ACHN (cell line): ENCODE data around the gene CALCOCO1.

Experiments used
- DNase-seq: peaks from one replicate; pipeline ENCODE4 v3.0.0-alpha.2; 2015
- in situ Hi-C: cut with HindIII; loops from 2 replicates; pipeline ENCODE4 v1.10.0; 2017; ENCODE audit warnings: low sequenced_read_pairs, low pct_ligation_motif_present, low pct_unique_long_range_greater_than_20kb

CALCOCO1 gene

GRCh38 chr12:53754633-53755264 is 27.5 kb upstream of the CALCOCO1 start:
- DNase-seq = no peak
- in situ Hi-C loops = no loop called here

GRCh38 chr12:53754188-53754585 is 26.9 kb upstream of the CALCOCO1 start:
- in situ Hi-C loops = no loop called here
- DNase-seq = no peak

GRCh38 chr12:53752621-53753020 is 25.4 kb upstream of the CALCOCO1 start:
- DNase-seq = no peak
- in situ Hi-C loops = no loop called here

GRCh38 chr12:53752192-53752601 is 24.9 kb upstream of the CALCOCO1 start:
- in situ Hi-C loops = no loop called here
- DNase-seq = no peak

- in situ Hi-C loops = no loop called here
- no peak for DNase-seq
Measured at GRCh38 chr12:53751336-53752191, 24.3 kb upstream of the CALCOCO1 start, which contains the start of gene CISTR. Gene CISTR, minus strand, starts transcription at chr12:53751979.

GRCh38 chr12:53750812-53751335 is 23.6 kb upstream of the CALCOCO1 start:
- no peak for DNase-seq
- in situ Hi-C loops = no loop called here

GRCh38 chr12:53749986-53750811 is 22.9 kb upstream of the CALCOCO1 start:
- DNase-seq = no peak
- in situ Hi-C loops = no loop called here

- in situ Hi-C loops = no loop called here
- DNase-seq = no peak
Measured at GRCh38 chr12:53748072-53748840, 21.0 kb upstream of the CALCOCO1 start.

- no peak for DNase-seq
- in situ Hi-C loops = no loop called here
Measured at GRCh38 chr12:53747095-53747494, 19.8 kb upstream of the CALCOCO1 start.

GRCh38 chr12:53746592-53747092 is 19.4 kb upstream of the CALCOCO1 start:
- DNase-seq = peak; percentile 94
- in situ Hi-C loops = no loop called here

- no peak for DNase-seq
- in situ Hi-C loops = no loop called here
Measured at GRCh38 chr12:53744751-53745150, 17.5 kb upstream of the CALCOCO1 start.

GRCh38 chr12:53744130-53744441 is 16.8 kb upstream of the CALCOCO1 start:
- no peak for DNase-seq
- in situ Hi-C loops = no loop called here

GRCh38 chr12:53743266-53744129 is 16.2 kb upstream of the CALCOCO1 start:
- in situ Hi-C loops = no loop called here
- DNase-seq = peak; percentile 76

- no peak for DNase-seq
- in situ Hi-C loops = no loop called here
Measured at GRCh38 chr12:53740130-53740491, 12.9 kb upstream of the CALCOCO1 start.

GRCh38 chr12:53739214-53740129 is 12.2 kb upstream of the CALCOCO1 start:
- in situ Hi-C loops = no loop called here
- DNase-seq = no peak

GRCh38 chr12:53738406-53739213 is 11.4 kb upstream of the CALCOCO1 start:
- no peak for DNase-seq
- in situ Hi-C loops = no loop called here
